ENCODE measurements around the gene GRIK1. TPM values are rescaled to one million over a fixed set of nuclear protein-coding genes. Genes with fewer than 3 reads are reported as not detected.

GRIK1 gene
- polyA plus RNA-seq, 3 donors, result not detected

DNA sequence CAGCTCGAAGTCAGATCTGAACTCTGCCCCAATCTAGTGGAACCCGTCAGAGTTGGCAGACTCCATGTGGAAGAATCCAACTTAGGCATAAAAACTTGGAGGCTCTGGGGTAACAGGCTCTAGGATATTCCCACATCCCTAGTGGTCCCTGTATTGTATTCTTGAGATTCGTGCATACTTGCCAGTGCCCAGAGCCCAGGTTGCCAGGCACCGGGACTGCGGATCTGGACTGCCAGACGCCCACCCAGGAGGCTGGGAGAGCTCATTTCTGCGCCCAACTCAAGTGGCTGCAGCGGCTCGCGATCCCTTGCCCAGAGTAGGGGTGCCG is 1.1 kb downstream of the GRIK1 start:
- Histone ChIP-seq H3K27me3 (ENCODE audit: control insufficient read depth in 2 of 2, insufficient read depth in 2 of 2, low read length in 2 of 2) (peaks cover 36 to 62% of the 10 kb centered on the region in 2 donors), H2AFZ (ENCODE audit: insufficient read depth, low read depth, low read length, poor library complexity, severe bottlenecking) (no peak overlapping the region), H3K4me1 (ENCODE audit: control insufficient read depth in 1 of 2, insufficient read depth in 2 of 2, low read length in 2 of 2) (no peaks in the 10 kb centered on the region), H3K36me3 (replicated peaks in 1 of 2; ENCODE audit: control insufficient read depth in 1 of 2, insufficient read depth in 2 of 2, low read length in 2 of 2) (no peaks in the 10 kb centered on the region), H3K4me2 (replicated peaks; ENCODE audit: extremely low read depth, low read length, poor library complexity, severe bottlenecking) (no peak overlapping the region), H3K27ac (ENCODE audit: low read depth in 1 of 2, low read length in 2 of 2) (no peak overlapping the region), H3K79me2 (ENCODE audit: insufficient read depth, low read length) (no peaks in the 10 kb centered on the region), H4K20me1 (ENCODE audit: insufficient read depth, low read length) (no peaks in the 10 kb centered on the region), H3K4me3 (replicated peaks in 1 of 3; ENCODE audit: low read depth in 2 of 3, low read length in 3 of 3) (no peak overlapping the region), H3K9ac (ENCODE audit: insufficient read depth, low read length, poor library complexity, severe bottlenecking) (no peak overlapping the region), H3K9me3 (replicated peaks in 1 of 2; ENCODE audit: control insufficient read depth in 1 of 2, insufficient read depth in 1 of 2, low read length in 2 of 2) (peaks cover 2 to 28% of the 10 kb centered on the region in 2 donors)
- H3K9me3 Mint-ChIP-seq, result peaks cover 0 to 19% (median 15%) of the 10 kb centered on the region in 7 donors
- peak overlapping the region in 1 of 2 donors; percentile 89 for H3K4me3 Mint-ChIP-seq
- H3K4me1 Mint-ChIP-seq, result peaks cover 2% of the 10 kb centered on the region
- intact Hi-C loops (cut with micrococcal nuclease), result no loop called here
- H3K27ac Mint-ChIP-seq, result no peak overlapping the region
- H3K36me3 Mint-ChIP-seq, result no peaks in the 10 kb centered on the region
- no peak for TF ChIP-seq CTCF (IDR thresholded peaks at IDR 0.05)
- H3K27me3 Mint-ChIP-seq (ENCODE audit: low read depth in 3 of 3), result peaks cover 38 to 53% (median 40%) of the 10 kb centered on the region in 3 donors
- WGBS (ENCODE audit: insufficient coverage), result 25% methylated on average over 11 of the region's 11 CpGs
- DNase-seq, result no peak

DNA sequence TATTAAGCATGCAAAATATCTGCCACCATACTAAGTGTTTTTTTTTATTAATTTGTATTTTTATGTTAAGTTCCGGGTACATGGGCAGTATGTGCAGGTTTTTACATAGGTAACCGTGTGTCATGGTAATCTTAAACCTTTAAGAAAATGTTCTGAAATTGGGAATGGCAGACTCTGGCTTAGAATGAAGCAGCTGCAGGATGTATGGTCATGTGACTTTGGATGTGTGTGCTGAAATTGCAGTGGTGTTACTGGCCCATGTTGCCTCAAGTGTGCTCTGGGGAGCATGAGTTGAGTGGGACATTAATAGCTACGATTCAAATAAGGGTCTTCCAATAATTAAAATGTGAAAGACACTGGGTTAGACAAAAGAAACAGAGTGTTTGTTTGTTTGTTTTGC is 6.7 kb downstream of the GRIK1 start:
- 87% methylated on average over 2 of the region's 3 CpGs for WGBS (ENCODE audit: insufficient coverage)
- Histone ChIP-seq H2AFZ (ENCODE audit: insufficient read depth, low read depth, low read length, poor library complexity, severe bottlenecking) (no peak overlapping the region), H3K27ac (ENCODE audit: low read depth in 1 of 2, low read length in 2 of 2) (no peak overlapping the region), H3K4me2 (replicated peaks; ENCODE audit: extremely low read depth, low read length, poor library complexity, severe bottlenecking) (no peak overlapping the region), H3K79me2 (ENCODE audit: insufficient read depth, low read length) (no peaks in the 10 kb centered on the region), H3K4me1 (ENCODE audit: control insufficient read depth in 1 of 2, insufficient read depth in 2 of 2, low read length in 2 of 2) (no peaks in the 10 kb centered on the region), H3K27me3 (ENCODE audit: control insufficient read depth in 2 of 2, insufficient read depth in 2 of 2, low read length in 2 of 2) (peaks cover 10 to 18% of the 10 kb centered on the region in 2 donors), H3K9me3 (replicated peaks in 1 of 2; ENCODE audit: control insufficient read depth in 1 of 2, insufficient read depth in 1 of 2, low read length in 2 of 2) (peaks cover 0 to 1% of the 10 kb centered on the region in 2 donors), H3K36me3 (replicated peaks in 1 of 2; ENCODE audit: control insufficient read depth in 1 of 2, insufficient read depth in 2 of 2, low read length in 2 of 2) (no peaks in the 10 kb centered on the region), H3K4me3 (replicated peaks in 1 of 3; ENCODE audit: low read depth in 2 of 3, low read length in 3 of 3) (no peak overlapping the region), H4K20me1 (ENCODE audit: insufficient read depth, low read length) (no peaks in the 10 kb centered on the region), H3K9ac (ENCODE audit: insufficient read depth, low read length, poor library complexity, severe bottlenecking) (no peak overlapping the region)
- no peaks in the 10 kb centered on the region for H3K36me3 Mint-ChIP-seq
- H3K9me3 Mint-ChIP-seq, result peaks cover 0 to 2% (median 0%) of the 10 kb centered on the region in 7 donors
- TF ChIP-seq CTCF (IDR thresholded peaks at IDR 0.05), result no peak
- peaks cover 6 to 17% (median 8%) of the 10 kb centered on the region in 3 donors for H3K27me3 Mint-ChIP-seq (ENCODE audit: low read depth in 3 of 3)
- intact Hi-C loops (cut with micrococcal nuclease), result no loop called here
- DNase-seq, result no peak
- no peak overlapping the region for H3K27ac Mint-ChIP-seq
- H3K4me1 Mint-ChIP-seq, result no peaks in the 10 kb centered on the region
- no peak overlapping the region for H3K4me3 Mint-ChIP-seq
